SU-DHL-6 (cell line): Measurements from ENCODE around the gene MICAL2.

ENCODE experiments used
- EZH2phosphoT487 ChIP-seq: fragments of 200-600 bp; sonication (generic), shearing (Covaris generic); conservative IDR thresholded peaks from 2 replicates; pipeline ENCODE4 v1.6.1; 2018; ENCODE audit warnings: mild to moderate bottlenecking, antibody characterized with exemption, low read length, moderate library complexity, mixed read lengths
- TF ChIP-seq, protein P1 (sequence below): fragments of 200-600 bp; sonication (generic); IDR thresholded peaks from one replicate; pipeline ENCODE4 v1.5.1; 2017; ENCODE audit warnings: antibody characterized with exemption, mild to moderate bottlenecking, low read length, moderate library complexity; ENCODE audit not compliant: insufficient read depth, poor library complexity, severe bottlenecking

DNA sequence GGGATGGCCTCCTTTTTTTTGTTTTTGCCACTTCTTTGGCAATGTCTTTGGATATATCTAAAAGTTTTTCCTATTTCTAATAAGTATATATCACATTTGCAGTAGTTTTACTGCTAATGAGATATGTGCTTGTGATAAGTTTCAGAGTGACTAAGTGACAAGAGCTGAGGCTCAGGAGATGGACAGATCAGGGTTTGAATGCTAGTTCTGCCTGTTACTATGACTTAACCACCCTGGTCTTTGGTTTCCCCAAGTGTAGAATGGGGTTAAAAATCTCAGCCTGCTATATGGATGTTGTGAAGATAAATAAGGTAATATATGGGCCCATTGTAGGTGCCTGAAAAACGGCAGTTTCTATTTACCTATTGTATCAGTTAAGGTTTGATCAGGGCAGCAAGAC lies 9.1 kb upstream of the MICAL2 start:
- TF ChIP-seq, protein P1, sequence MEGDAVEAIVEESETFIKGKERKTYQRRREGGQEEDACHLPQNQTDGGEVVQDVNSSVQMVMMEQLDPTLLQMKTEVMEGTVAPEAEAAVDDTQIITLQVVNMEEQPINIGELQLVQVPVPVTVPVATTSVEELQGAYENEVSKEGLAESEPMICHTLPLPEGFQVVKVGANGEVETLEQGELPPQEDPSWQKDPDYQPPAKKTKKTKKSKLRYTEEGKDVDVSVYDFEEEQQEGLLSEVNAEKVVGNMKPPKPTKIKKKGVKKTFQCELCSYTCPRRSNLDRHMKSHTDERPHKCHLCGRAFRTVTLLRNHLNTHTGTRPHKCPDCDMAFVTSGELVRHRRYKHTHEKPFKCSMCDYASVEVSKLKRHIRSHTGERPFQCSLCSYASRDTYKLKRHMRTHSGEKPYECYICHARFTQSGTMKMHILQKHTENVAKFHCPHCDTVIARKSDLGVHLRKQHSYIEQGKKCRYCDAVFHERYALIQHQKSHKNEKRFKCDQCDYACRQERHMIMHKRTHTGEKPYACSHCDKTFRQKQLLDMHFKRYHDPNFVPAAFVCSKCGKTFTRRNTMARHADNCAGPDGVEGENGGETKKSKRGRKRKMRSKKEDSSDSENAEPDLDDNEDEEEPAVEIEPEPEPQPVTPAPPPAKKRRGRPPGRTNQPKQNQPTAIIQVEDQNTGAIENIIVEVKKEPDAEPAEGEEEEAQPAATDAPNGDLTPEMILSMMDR = no peak
- no peak for TF ChIP-seq EZH2phosphoT487
